Subcutaneous abdominal adipose tissue (tissue), 5 donors: ENCODE measurements around the gene PTPN23.

Experiments used
- H3K27ac ChIP-seq: one replicate; pipeline ENCODE4 v1.7.0; 2013; ENCODE audit warnings: low read depth, mild to moderate bottlenecking, inconsistent platforms, low read length, moderate library complexity
- H3K27me3 ChIP-seq, 5 donors: one replicate each; pipeline ENCODE4 v1.7.0; 2013; ENCODE audit warnings: low read length in 5 of 5, inconsistent platforms in 1 of 5; ENCODE audit not compliant: control insufficient read depth in 5 of 5, insufficient read depth in 4 of 5
- H3K36me3 ChIP-seq, 5 donors: one replicate each; pipeline ENCODE4 v1.7.0; 2013; ENCODE audit warnings: low read length in 5 of 5; ENCODE audit not compliant: control insufficient read depth in 5 of 5, insufficient read depth in 5 of 5
- H3K4me1 ChIP-seq, 5 donors: one replicate each; pipeline ENCODE4 v1.7.0; 2013; ENCODE audit warnings: low read length in 5 of 5, mild to moderate bottlenecking in 3 of 5, moderate library complexity in 1 of 5; ENCODE audit not compliant: control insufficient read depth in 5 of 5, insufficient read depth in 5 of 5
- H3K4me3 ChIP-seq, 5 donors: one replicate each; pipeline ENCODE4 v1.7.0; 2013; ENCODE audit warnings: low read length in 5 of 5, low read depth in 1 of 5
- H3K9ac ChIP-seq, 5 donors: one replicate each; pipeline ENCODE4 v1.7.0; 2013; ENCODE audit warnings: low read length in 5 of 5, mild to moderate bottlenecking in 4 of 5, moderate library complexity in 3 of 5
- H3K9me3 ChIP-seq, 5 donors: one replicate each; pipeline ENCODE4 v1.7.0; 2013; ENCODE audit warnings: low read length in 5 of 5; ENCODE audit not compliant: control insufficient read depth in 5 of 5
- donor health status: healthy.
- donor health status: healthy.
- donor health status: healthy.
- donor health status: healthy.
- donor health status: healthy.

Gene PTPN23

DNA sequence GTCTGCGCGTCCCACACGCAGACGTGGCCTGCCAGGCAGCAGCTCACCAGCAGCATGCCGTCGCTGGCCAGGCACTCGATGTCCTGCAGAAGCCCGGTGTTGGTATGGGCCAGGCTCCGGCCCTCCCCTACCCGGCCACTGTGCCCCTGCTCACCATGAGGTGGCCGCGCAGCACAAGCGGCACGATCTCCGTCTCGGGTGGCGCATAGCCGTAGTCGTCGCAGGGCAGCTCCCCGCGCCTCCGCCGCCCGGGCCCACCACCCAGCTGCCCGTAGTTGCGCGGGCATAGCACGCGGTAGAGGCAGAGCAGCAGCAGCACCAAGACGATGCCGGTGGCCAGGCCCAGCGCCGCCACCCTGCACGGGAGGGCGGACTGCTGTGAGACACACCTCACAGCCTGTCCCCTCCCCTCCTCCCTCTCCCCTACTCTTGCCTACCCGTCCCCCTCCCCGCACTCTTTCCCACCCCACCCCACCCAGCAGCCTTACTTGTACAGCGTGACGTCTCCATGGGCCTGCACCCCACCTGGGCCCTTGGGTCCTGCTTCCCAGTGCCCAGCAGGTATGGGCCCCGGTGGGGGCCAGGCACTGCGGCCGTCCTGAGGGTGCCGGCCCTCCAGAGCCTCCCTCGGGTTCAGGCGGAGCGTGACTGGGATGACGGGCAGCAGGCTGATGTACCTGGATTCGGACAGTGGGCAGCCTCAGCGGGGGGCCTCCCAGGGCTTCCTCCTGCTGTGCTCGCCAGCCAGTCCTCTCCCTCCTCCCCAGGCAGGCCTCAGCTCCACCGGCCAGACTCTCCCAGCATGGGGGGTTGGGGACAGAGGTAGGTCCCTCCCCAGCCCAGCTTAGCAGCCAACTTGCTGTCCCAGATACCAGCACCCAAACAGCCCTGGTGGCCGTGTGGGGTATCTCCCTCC, 37.6 kb downstream of the PTPN23 start:
- Histone ChIP-seq H3K36me3 (peaks cover 0 to 79% (median 63%) of the 10 kb centered on the region in 5 donors), H3K4me1 (peaks cover 5 to 24% (median 22%) of the 10 kb centered on the region in 5 donors), H3K4me3 (no peak overlapping the region), H3K27ac (no peak overlapping the region), H3K9ac (no peak overlapping the region), H3K27me3 (no peaks in the 10 kb centered on the region), H3K9me3 (no peaks in the 10 kb centered on the region)

DNA sequence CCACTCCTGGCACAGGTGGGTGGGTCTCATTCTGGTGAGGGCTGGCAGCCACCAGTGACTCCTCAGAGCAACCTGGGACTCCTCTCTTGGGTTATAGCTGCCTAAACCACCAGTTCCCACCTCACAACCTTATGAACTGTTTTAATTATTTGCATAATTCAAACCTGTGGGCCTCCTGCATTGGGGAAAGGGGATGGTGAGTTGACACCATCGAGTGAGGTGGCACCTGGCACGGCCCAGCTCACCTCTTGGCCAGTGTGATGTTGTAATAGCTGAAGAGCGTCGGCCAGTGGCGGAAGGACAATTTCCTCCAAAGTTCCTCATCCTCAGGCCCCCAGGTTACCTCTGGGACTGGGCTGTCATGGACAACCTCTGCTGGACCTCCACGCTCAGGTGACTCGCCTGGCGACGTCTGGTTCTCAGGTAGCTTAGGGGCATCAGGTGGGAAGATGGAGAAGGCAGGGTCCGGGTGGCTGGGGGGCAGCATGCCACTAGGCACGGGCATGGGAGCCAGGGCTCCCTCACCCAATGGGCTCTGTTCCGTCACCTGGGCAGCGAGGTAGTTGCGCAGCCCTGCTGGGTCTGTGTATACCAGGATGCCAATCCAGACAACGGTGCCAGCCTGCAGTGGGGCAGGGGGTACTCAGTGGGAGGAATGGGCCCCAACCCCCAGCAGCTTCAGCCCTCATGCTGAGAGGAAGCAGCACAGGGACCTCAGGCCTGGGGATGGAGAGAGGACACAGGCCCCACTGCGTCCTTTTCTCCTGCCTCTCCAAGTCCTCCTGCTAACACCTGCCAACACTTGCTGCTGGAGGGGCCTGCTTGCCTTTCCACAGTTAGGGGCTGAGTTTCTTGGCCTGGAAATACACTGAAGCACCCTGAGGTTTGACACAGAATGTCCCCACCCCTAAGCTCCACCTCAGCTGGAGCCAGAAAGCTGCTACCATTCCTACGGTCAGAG, 38.5 kb downstream of the PTPN23 start:
- Histone ChIP-seq H3K9ac (no peak overlapping the region), H3K9me3 (no peaks in the 10 kb centered on the region), H3K27ac (no peak overlapping the region), H3K27me3 (no peaks in the 10 kb centered on the region), H3K36me3 (peaks cover 0 to 79% (median 62%) of the 10 kb centered on the region in 5 donors), H3K4me1 (peaks cover 5 to 21% (median 17%) of the 10 kb centered on the region in 5 donors), H3K4me3 (no peak overlapping the region)

GRCh38 chr3:47420044-47420430, 39.2 kb downstream of the PTPN23 start:
- Histone ChIP-seq H3K27ac (no peak overlapping the region), H3K36me3 (peaks cover 0 to 79% (median 62%) of the 10 kb centered on the region in 5 donors), H3K4me1 (peaks cover 4 to 16% (median 11%) of the 10 kb centered on the region in 5 donors), H3K9me3 (no peaks in the 10 kb centered on the region), H3K27me3 (no peaks in the 10 kb centered on the region), H3K9ac (no peak overlapping the region), H3K4me3 (no peak overlapping the region)

DNA sequence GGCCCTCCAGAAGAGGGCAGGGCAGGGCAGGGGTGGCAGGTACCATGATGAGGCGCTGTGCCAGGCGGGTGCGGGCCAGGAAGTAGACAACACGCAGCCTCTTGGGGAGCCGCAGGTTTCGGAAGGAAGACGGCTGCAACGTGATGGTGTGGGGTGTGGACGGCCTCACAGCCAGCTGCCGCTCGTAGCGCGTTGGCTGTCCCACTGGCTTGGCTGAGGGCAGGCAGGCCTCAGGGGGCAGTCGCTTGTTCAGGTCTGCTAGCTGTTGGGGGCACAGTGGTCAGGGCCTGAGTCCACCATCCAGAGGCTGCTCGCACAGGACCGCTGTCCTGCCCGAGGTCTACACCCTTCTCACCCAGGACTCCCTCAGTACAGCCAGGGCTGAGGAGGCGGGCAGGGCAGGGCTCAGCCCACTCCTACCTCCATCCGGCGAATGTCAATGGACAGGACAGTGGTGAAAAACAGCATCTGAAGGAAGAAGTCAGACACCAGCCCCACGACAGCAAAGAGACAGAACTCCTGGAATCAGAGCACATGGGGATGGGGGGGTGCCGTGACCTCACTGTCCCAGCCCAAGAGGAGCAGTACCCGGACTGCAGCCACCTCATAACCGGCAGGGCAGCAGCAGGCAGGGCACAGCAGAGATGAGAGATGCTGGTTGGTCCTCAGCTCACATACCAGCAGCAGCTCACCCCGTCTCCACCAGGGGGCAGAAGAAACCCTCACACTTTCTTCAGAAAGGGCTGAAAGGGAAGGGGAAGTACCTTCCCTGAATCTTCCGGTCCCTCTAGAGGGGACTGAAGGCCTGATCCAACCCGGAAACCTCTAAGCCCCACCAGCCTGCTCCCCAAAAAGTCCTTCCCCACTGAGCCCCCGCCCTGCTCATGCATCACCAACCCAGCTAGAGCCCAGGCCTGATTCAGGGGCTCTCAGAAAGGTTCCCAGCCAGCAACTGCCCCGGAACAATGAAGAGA, 40.0 kb downstream of the PTPN23 start:
- peaks cover 0 to 79% (median 62%) of the 10 kb centered on the region in 5 donors for H3K36me3 ChIP-seq
- H3K4me3 ChIP-seq = peak overlapping the region in 4 of 5 donors; percentile 6 to 29 (median 12)
- H3K27me3 ChIP-seq = no peaks in the 10 kb centered on the region
- no peak overlapping the region for H3K27ac ChIP-seq
- H3K9ac ChIP-seq = peak overlapping the region in 3 of 5 donors; percentile 6 to 74 (median 44)
- H3K4me1 ChIP-seq = peaks cover 4 to 16% (median 11%) of the 10 kb centered on the region in 5 donors
- H3K9me3 ChIP-seq = no peaks in the 10 kb centered on the region

GRCh38 chr3:47421741-47422649, 41.2 kb downstream of the PTPN23 start:
- H3K36me3 ChIP-seq = peaks cover 0 to 78% (median 61%) of the 10 kb centered on the region in 5 donors
- H3K27me3 ChIP-seq = no peaks in the 10 kb centered on the region
- no peaks in the 10 kb centered on the region for H3K9me3 ChIP-seq
- H3K4me1 ChIP-seq = peaks cover 4 to 16% (median 11%) of the 10 kb centered on the region in 5 donors
- H3K4me3 ChIP-seq = peak overlapping the region in 3 of 5 donors; percentile 6 to 29 (median 9)
- peak overlapping the region in 3 of 5 donors; percentile 6 to 74 (median 44) for H3K9ac ChIP-seq
- H3K27ac ChIP-seq = no peak overlapping the region

DNA sequence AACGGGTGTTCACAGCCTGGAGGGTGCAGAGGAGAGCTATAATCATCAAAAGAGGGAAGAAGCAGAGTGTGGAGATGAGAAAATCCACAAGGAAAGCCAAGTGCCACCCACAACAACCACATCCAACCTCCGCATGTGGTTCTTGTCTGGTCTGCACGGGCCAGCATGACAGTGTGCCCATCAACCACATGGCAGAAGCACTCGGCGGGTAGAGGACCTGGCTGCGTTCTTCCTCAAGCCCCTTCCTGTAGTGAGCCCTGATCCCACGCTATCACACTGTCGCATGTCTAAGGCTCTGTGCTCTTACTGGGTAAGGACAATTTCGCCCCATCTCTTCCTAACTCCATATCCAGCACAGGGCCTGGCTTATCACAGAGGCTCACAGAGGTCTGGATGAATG, 41.9 kb downstream of the PTPN23 start:
- no peaks in the 10 kb centered on the region for H3K27me3 ChIP-seq
- no peak overlapping the region for H3K9ac ChIP-seq
- H3K36me3 ChIP-seq = peaks cover 0 to 80% (median 67%) of the 10 kb centered on the region in 5 donors
- no peaks in the 10 kb centered on the region for H3K9me3 ChIP-seq
- H3K4me1 ChIP-seq = peaks cover 4 to 16% (median 14%) of the 10 kb centered on the region in 5 donors
- H3K27ac ChIP-seq = no peak overlapping the region
- no peak overlapping the region for H3K4me3 ChIP-seq

DNA sequence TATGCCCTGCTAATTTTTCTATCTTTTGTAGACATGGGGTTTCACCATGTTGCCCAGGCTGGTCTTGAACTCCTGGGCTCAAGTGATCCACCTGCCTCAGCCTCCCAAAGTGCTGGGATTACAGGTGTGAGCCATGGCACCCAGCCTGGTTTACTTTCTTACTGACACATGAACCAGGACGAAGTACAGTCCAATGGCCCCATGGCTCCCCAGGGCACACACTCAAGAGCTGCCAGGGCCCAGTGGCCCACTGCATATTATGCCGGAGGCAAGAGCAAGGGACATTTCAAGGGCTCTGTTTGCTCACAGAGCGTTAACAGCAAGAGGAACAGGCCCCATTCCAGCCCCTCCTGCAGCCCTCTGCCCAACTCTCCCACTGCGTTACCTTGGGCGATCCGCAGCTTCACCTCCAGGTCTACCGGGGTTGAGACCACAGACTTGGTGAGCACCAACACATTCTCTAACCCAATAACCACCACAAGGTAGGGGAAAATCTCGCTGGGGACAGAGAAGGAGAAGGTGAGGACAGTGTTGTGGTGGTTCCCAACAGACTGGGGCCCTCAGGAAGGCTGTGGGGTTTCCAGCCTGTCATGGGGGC, 42.8 kb downstream of the PTPN23 start:
- no peaks in the 10 kb centered on the region for H3K27me3 ChIP-seq
- H3K4me3 ChIP-seq = no peak overlapping the region
- H3K9ac ChIP-seq = no peak overlapping the region
- H3K27ac ChIP-seq = no peak overlapping the region
- peaks cover 0 to 82% (median 70%) of the 10 kb centered on the region in 5 donors for H3K36me3 ChIP-seq
- no peaks in the 10 kb centered on the region for H3K9me3 ChIP-seq
- peaks cover 4 to 16% (median 14%) of the 10 kb centered on the region in 5 donors for H3K4me1 ChIP-seq
